ENCODE data around the gene SMIM13. TPM values are rescaled to one million over a fixed set of nuclear protein-coding genes. Genes with fewer than 3 reads are reported as not detected.
"Not testable (repeated sequence)": the region's sequence is repeated elsewhere in the genome, so short reads cannot be mapped to it uniquely, and the experiment has no call there.

SMIM13 gene
- total RNA-seq, 1 donor from 2014 or later = 15.2 TPM

DNA sequence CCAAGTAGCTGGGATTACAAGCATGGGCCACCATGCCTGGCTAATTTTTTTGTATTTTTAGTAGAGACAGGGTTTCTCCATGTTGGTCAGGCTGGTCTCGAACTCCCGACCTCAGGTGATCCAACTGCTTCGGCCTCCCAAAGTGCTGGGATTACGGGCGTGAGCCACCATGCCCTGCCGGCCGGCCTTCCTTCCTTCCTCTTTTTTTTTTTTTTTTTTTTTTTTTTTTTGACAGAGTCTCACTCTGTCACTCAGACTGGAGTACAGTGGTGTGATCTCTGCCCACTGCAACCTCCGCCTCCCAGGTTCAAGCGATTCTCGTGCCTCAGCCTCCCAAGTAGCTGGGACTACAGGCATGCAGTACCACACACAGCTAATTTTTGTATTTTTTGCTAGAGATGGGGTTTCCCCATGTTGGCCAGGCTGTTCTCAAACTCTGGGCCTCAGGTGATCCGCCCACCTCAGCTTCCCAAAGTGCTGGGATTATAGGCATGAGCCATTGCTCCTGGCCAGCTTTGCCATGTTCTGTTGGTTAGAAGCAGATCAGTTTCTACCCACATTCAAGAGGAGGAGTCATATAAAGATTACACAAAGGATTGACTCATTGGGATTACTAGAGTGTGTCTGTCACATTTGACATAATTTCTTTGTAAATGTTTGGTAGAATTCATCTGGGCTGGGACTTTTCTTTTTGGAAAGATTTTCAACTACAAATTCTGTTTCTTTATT is 22.3 kb downstream of the SMIM13 start:
- H3K27me3 Mint-ChIP-seq; H3K4me3 Mint-ChIP-seq; H3K27ac Mint-ChIP-seq; H3K9me3 Mint-ChIP-seq; intact Hi-C loops (cut with micrococcal nuclease); H3K36me3 Mint-ChIP-seq (ENCODE audit: low read depth); DNase-seq: not testable (repeated sequence)
- peaks cover 20% of the 10 kb centered on the region for H3K4me1 Mint-ChIP-seq

DNA sequence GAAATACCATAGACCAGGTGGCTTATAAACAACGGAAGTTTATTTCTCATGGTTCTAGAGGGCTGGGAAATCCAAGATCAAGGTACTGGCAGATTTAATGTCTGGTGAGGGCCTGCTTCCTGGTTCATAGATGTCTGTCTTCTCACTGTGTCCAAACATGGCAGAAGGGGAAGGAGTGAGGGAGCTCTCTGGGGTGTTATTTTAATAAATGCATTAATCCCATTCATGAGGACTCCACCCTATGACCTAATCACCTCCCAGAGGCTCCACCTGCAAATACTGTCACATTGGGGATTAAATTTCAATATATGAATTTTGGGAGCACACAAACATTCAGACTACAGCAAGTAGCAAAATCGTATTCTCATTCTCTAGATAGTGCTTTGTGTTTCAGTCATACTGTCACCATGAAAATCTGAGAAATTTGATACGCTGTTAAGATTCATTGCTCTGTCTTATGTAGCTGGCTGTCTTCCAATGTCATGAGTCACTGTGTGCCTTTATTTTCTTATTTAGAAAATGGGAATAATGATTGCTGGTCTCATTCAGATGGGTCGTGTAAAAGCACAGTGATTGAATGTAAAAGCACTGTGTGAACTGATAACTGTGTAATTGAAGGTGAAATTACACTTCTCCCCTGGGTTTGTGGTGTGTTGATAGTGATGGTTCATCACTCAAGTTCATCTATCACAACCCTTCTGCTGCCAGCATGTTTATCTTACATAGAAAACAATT is 26.8 kb downstream of the SMIM13 start:
- no peaks in the 10 kb centered on the region for H3K36me3 Mint-ChIP-seq (ENCODE audit: low read depth)
- intact Hi-C loops (cut with micrococcal nuclease) = no loop called here
- no peaks in the 10 kb centered on the region for H3K9me3 Mint-ChIP-seq
- H3K27me3 Mint-ChIP-seq = no peaks in the 10 kb centered on the region
- DNase-seq = no peak
- peaks cover 13% of the 10 kb centered on the region for H3K4me1 Mint-ChIP-seq
- H3K27ac Mint-ChIP-seq = no peak overlapping the region
- no peak overlapping the region for H3K4me3 Mint-ChIP-seq

DNA sequence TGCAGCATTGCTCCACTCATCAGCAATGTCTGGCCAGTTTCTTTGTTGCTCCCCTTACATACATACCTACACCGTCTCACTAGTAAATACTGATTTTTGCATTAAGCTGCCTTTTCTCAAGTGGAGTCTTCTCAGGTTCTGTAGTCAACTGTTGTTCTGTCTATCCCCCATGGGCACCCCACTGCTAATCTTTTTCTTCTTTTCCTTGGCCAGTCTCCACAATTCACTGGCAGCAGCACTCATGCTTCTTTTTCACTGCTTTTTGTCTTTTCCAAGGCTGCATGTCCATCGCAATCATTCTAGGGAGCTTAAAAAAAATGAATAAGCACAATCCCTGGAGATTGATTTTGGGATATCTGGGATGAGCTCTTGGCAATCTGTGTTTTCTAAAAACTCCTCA is 28.2 kb downstream of the SMIM13 start:
- H3K27me3 Mint-ChIP-seq = no peaks in the 10 kb centered on the region
- no peaks in the 10 kb centered on the region for H3K9me3 Mint-ChIP-seq
- H3K4me1 Mint-ChIP-seq = peaks cover 10% of the 10 kb centered on the region
- intact Hi-C loops (cut with micrococcal nuclease) = no loop called here
- DNase-seq = no peak
- peaks cover 3% of the 10 kb centered on the region for H3K36me3 Mint-ChIP-seq (ENCODE audit: low read depth)
- no peak overlapping the region for H3K27ac Mint-ChIP-seq
- H3K4me3 Mint-ChIP-seq = no peak overlapping the region

DNA sequence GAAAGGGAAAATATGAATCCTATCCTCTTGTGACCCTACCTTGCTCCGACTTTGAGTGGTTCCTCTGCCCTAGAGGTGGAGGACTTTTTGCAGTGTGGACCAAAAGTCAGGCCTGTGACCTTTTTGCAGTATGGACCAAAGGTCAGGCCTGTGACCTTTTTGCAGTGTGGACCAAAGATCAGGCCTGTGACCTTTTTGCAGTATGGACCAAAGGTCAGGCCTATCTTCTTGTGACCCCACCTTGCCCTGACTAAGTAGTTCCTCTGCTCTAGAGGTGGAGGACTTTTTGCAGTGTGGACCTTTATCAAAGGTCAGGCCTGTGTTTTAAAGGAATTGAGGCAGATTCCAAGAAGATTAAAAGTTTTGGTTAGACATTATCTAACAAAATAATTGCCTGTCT is 28.7 kb downstream of the SMIM13 start:
- Mint-ChIP-seq H3K27me3 (no peaks in the 10 kb centered on the region), H3K9me3 (no peaks in the 10 kb centered on the region), H3K36me3 (ENCODE audit: low read depth) (peaks cover 5% of the 10 kb centered on the region), H3K27ac (no peak overlapping the region), H3K4me1 (peaks cover 11% of the 10 kb centered on the region), H3K4me3 (no peak overlapping the region)
- intact Hi-C loops (cut with micrococcal nuclease) = no loop called here
- DNase-seq = no peak

DNA sequence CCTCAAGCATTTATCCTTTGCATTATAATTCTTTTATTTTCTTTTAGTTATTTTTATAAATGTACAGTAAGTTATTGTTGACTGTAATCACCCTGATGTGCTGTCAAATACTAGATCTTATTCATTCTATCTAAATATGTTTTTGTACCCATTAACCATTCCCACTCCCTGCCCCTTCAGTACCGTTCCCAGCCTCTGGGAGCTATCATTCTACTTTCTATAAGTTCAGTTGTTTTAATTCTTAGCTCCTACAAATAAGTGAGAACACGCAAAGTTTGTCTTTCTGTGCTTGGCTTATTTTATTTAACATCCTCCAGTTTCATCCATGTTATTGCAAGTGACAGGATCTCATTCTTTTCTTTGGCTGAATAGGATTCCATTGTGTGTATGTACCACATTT is 30.3 kb downstream of the SMIM13 start:
- DNase-seq = no peak
- Mint-ChIP-seq H3K4me1 (peaks cover 11% of the 10 kb centered on the region), H3K4me3 (no peak overlapping the region), H3K27me3 (no peaks in the 10 kb centered on the region), H3K9me3 (no peaks in the 10 kb centered on the region), H3K27ac (no peak overlapping the region), H3K36me3 (ENCODE audit: low read depth) (peaks cover 8% of the 10 kb centered on the region)
- intact Hi-C loops (cut with micrococcal nuclease) = no loop called here

DNA sequence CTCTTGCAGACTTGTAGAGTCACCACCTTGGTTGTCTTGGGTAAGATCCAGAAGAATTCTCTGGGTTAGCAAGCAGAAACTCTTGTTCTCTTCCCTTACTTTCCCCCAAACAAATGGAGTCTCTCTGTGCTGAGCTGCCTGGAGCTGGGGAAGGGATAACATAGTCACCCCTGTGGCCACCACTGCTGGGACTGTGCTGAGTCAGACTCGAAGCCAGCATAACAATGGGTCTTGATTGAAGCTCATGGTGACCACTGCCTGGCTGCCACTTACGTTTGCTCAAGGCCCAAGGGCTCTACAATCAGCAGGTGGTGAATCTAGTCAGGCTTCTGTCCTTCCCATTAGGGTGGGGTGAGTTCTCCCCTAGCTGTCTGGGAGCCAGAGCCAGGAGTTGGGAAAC is 33.2 kb downstream of the SMIM13 start:
- Mint-ChIP-seq H3K4me3 (no peak overlapping the region), H3K4me1 (peaks cover 16% of the 10 kb centered on the region), H3K36me3 (ENCODE audit: low read depth) (peaks cover 9% of the 10 kb centered on the region), H3K27me3 (no peaks in the 10 kb centered on the region), H3K9me3 (no peaks in the 10 kb centered on the region), H3K27ac (no peak overlapping the region)
- intact Hi-C loops (cut with micrococcal nuclease) = no loop called here
- DNase-seq = no peak

DNA sequence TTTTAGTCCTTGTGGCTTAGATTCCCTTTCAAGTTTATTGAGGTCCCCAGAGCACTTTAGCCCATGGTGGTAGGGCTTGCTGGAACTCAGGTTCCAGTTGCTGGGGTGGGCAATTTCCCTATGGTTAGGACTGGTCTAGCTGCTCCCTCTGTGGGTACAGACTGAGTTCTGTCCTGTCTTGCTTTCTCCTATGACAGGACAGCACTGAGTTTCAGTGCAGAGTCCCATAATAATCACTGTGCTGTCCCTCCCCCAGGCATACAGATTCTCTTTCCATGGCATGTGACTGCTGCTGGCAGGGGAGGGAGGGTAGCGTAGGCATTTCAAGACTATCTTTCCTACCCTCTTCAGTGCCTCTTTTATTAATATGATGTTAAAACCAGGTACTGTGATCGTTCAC is 35.0 kb downstream of the SMIM13 start:
- H3K4me1 Mint-ChIP-seq = peaks cover 16% of the 10 kb centered on the region
- H3K9me3 Mint-ChIP-seq = no peaks in the 10 kb centered on the region
- H3K4me3 Mint-ChIP-seq = no peak overlapping the region
- H3K36me3 Mint-ChIP-seq (ENCODE audit: low read depth) = peaks cover 9% of the 10 kb centered on the region
- no peak overlapping the region for H3K27ac Mint-ChIP-seq
- no peaks in the 10 kb centered on the region for H3K27me3 Mint-ChIP-seq
- DNase-seq = no peak
- intact Hi-C loops (cut with micrococcal nuclease) = no loop called here

DNA sequence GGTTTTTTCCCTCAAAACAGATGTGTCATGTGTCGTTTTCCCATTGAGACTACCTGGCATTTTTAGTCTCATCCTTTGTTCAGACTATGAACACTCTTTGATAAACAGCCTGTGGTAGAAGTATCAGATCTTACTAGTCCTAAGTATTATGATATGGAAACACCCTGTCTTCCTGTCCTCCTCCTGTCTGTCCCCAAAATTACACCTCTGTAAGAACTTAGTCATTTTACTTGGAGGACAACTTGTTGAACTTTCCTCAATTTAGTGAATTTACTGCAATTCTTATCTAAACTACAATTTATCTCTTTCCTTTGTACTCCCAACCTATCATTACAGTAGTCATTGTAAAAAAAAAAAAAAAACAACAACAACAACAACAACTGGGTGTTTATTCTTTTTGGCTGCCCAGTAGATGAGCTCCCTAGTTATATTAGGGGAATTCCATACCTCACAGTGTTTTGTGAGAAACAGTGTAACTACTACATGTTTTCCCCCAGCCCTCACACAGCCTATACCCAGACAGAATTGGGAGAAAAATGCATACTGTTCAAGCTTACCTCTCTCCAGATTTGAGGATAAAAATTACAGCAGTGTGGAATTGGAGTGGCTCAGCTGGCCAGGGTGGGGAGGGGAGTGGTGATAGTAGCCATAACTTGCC is 36.4 kb downstream of the SMIM13 start:
- Mint-ChIP-seq H3K36me3 (ENCODE audit: low read depth) (peaks cover 15% of the 10 kb centered on the region), H3K4me1 (peaks cover 12% of the 10 kb centered on the region), H3K4me3 (no peak overlapping the region), H3K9me3 (no peaks in the 10 kb centered on the region), H3K27me3 (no peaks in the 10 kb centered on the region), H3K27ac (no peak overlapping the region)
- no peak for DNase-seq
- intact Hi-C loops (cut with micrococcal nuclease) = no loop called here

DNA sequence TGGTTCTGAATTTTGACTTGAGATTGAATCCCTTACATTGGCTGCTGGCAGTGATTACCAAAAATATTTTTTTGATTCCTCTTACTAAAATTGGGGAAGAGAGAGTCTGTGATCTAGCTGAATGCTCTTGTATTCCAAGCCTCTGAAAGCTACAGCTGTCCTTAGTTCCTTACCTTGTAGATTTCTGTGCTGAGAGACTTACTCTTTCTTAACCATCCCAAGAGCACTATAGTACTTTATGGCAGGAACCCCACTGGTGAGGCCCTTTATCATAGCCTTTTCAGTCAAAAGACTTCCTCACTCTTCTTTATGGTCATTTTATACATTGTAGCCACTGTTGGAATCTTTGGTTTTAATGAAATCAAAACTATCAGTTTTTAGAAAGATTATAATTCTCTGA is 37.0 kb downstream of the SMIM13 start:
- DNase-seq = no peak
- H3K27ac Mint-ChIP-seq = no peak overlapping the region
- H3K27me3 Mint-ChIP-seq = no peaks in the 10 kb centered on the region
- intact Hi-C loops (cut with micrococcal nuclease) = no loop called here
- H3K4me1 Mint-ChIP-seq = peaks cover 11% of the 10 kb centered on the region
- peaks cover 19% of the 10 kb centered on the region for H3K36me3 Mint-ChIP-seq (ENCODE audit: low read depth)
- H3K9me3 Mint-ChIP-seq = no peaks in the 10 kb centered on the region
- H3K4me3 Mint-ChIP-seq = no peak overlapping the region

DNA sequence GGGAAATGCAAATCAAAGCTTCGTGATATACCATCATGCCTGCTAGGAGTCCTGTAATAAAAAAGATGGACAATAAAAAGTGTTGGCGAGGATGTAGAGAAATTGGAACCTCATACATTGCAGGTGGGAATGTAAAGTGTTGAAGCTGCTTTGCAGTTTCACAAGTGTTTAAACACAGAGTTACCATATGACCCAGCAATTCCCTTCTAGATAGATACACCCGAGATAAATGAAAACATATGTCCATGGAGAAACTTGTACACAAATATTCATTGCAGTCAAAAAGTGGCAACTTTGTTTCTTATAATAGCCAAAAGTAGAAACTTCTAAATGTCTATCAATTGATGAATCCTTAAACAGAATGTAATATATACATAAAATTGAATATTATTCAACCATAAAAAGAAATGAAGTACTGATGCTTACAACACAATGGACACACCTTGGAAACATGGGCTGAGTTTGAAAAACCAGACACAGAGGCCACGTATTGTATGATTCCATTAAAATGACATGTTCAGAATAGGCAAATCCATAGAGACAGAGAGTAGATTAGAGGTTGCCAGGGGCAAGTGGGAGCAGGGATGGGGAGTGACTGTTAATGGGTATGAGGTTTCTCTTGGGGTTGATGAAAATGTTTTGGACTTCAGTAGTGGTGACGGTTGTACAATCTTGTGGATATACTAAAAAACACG is 38.7 kb downstream of the SMIM13 start:
- Mint-ChIP-seq H3K9me3 (no peaks in the 10 kb centered on the region), H3K4me3 (no peak overlapping the region), H3K27ac (no peak overlapping the region), H3K36me3 (ENCODE audit: low read depth) (peaks cover 19% of the 10 kb centered on the region), H3K27me3 (no peaks in the 10 kb centered on the region), H3K4me1 (peaks cover 9% of the 10 kb centered on the region)
- intact Hi-C loops (cut with micrococcal nuclease) = no loop called here
- no peak for DNase-seq

DNA sequence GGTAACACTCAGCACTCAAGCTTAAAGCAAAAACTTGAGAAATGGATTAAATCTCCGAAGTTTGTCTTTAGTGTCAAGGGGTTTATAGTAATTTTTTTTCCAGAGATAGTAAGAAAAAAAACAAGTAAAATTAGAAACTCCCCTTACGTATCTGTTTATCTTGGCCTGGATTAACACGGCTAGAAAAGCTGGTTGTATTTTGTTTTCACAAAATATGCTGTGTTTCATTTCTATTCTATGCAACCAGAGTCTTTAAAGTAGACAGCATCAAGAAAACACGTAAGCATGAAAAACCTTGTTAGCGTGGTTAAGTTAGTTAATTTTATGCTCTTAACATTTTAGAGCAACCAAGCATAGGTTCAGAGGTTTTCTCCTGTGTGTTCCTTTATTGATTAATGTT is 39.6 kb downstream of the SMIM13 start:
- Mint-ChIP-seq H3K4me3 (no peak overlapping the region), H3K27ac (no peak overlapping the region), H3K27me3 (no peaks in the 10 kb centered on the region), H3K4me1 (peaks cover 9% of the 10 kb centered on the region), H3K9me3 (no peaks in the 10 kb centered on the region), H3K36me3 (ENCODE audit: low read depth) (peaks cover 17% of the 10 kb centered on the region)
- no peak for DNase-seq
- intact Hi-C loops (cut with micrococcal nuclease) = no loop called here

DNA sequence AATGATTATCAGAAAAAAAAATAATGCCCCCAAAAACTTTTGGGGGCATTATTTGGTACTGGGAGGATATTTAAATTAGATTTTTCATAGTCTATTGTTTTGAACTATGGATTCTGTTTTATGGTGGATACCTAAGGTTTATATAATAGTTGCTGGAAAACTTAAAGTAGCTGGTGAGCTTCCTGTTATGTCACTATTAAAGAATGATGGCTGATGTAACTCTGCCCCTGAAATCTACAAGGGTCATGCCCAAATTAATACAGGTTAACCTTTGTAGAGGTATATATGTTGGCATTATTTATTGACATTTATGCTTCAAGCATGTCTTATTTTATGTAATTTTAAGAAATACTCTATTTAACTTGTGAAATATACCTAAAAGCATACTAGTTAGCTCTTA is 43.2 kb downstream of the SMIM13 start:
- no peak for DNase-seq
- Mint-ChIP-seq H3K9me3 (peaks cover 3% of the 10 kb centered on the region), H3K27ac (no peak overlapping the region), H3K36me3 (ENCODE audit: low read depth) (peaks cover 15% of the 10 kb centered on the region), H3K4me1 (peaks cover 13% of the 10 kb centered on the region), H3K27me3 (no peaks in the 10 kb centered on the region), H3K4me3 (no peak overlapping the region)
- intact Hi-C loops (cut with micrococcal nuclease) = no loop called here

DNA sequence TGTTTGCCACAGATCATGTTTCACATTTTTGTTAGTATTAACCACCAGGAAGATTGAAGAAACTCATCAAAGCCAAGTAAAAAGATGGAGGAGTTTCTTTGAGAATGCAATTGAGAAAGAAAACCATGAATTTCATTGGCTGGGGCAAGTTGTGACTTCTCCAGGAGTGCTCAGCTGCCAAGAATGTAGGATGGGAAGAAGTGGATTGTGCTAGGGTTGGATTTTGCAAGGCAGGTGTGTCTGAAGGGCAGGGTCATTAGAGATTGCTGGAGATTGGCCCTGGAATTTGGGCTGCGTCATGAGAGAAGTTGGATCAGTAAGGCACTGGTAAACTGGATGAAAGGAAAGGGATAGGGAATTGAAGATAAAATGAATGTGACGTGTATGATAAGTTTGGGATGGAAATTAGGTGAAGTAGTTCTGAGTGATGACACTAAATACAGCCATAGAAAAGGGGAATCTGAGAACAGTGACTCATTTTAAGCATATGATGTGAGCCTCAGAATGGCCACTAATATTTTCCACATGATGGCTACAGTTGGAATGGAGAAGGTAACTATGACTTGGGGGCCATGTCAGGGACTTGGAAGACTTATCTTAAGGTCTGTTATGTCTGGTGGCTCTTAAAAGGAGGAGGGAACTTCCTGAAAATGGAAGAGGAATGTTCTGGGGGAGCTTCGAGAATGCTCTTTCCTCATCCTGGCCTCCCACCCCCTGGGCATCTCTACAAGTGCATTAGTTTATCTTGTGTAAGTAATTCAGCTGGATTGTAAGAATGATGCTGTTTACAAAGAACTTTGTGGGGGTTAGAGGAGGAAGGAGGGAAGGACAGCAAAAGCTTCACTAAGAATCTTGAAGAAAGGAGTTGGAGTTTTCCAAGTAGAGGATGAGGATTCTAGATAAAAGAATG is 45.7 kb downstream of the SMIM13 start:
- Mint-ChIP-seq H3K27ac (peak overlapping the region; percentile 73), H3K36me3 (ENCODE audit: low read depth) (peaks cover 14% of the 10 kb centered on the region), H3K4me1 (peaks cover 19% of the 10 kb centered on the region), H3K27me3 (no peaks in the 10 kb centered on the region), H3K9me3 (peaks cover 3% of the 10 kb centered on the region), H3K4me3 (no peak overlapping the region)
- intact Hi-C loops (cut with micrococcal nuclease) = no loop called here
- no peak for DNase-seq

Data from activated CD4-positive, alpha-beta T cell treated with anti-CD3 and anti-CD28 coated beads, Interleukin-2, amount 10 ng/mL, durations not matched to agents 24 days and 14 days (primary cell).